WERI-Rb-1 (cell line): ENCODE results near the gene KCNA3.
A peak's percentile ranks its signal among the peaks of the same experiment; 100 is the strongest.

Experiments
- DNase-seq: peaks from one replicate; pipeline ENCODE4 v3.0.0-alpha.2; 2020
- H3K27ac ChIP-seq: fragments of 250-450 bp; sonication (Bioruptor Pico); 2 replicates; pipeline ENCODE4 v1.5.1; 2020; ENCODE audit warnings: mild to moderate bottlenecking, moderate library complexity
- H3K27me3 ChIP-seq: fragments of 250-450 bp; sonication (Bioruptor Pico); 2 replicates; pipeline ENCODE4 v1.5.1; 2021; ENCODE audit warnings: mild to moderate bottlenecking, low read depth, moderate library complexity; ENCODE audit not compliant: insufficient read depth, severe bottlenecking
- H3K36me3 ChIP-seq: fragments of 250-450 bp; sonication (Bioruptor Pico); 2 replicates; pipeline ENCODE4 v1.5.1; 2020; ENCODE audit warnings: mild to moderate bottlenecking, moderate library complexity
- H3K4me3 ChIP-seq: 2 replicates; pipeline ENCODE4 v1.5.1; 2011; ENCODE audit warnings: low read depth, mild to moderate bottlenecking, control low read depth, low read length
- H3K9me3 ChIP-seq: fragments of 250-450 bp; sonication (Bioruptor Pico); 2 replicates; pipeline ENCODE4 v1.5.1; 2021; ENCODE audit warnings: mild to moderate bottlenecking, moderate library complexity; ENCODE audit not compliant: severe bottlenecking
- TF ChIP-seq, protein P1 (sequence below): IDR thresholded peaks from 2 replicates; pipeline ENCODE4 v1.5.1; 2011; ENCODE audit warnings: low read depth, mild to moderate bottlenecking, control low read depth, inconsistent platforms, low read length

KCNA3 gene

GRCh38 chr1:110645821-110646735 lies 28.7 kb downstream of the KCNA3 start:
- Histone ChIP-seq H3K27ac (no peak overlapping the region), H3K36me3 (no peaks in the 10 kb centered on the region), H3K4me3 (peak overlapping the region; percentile 10; the same call in 1 of the 2 replicates), H3K9me3 (no peaks in the 10 kb centered on the region), H3K27me3 (no peaks in the 10 kb centered on the region)
- TF ChIP-seq, protein P1, sequence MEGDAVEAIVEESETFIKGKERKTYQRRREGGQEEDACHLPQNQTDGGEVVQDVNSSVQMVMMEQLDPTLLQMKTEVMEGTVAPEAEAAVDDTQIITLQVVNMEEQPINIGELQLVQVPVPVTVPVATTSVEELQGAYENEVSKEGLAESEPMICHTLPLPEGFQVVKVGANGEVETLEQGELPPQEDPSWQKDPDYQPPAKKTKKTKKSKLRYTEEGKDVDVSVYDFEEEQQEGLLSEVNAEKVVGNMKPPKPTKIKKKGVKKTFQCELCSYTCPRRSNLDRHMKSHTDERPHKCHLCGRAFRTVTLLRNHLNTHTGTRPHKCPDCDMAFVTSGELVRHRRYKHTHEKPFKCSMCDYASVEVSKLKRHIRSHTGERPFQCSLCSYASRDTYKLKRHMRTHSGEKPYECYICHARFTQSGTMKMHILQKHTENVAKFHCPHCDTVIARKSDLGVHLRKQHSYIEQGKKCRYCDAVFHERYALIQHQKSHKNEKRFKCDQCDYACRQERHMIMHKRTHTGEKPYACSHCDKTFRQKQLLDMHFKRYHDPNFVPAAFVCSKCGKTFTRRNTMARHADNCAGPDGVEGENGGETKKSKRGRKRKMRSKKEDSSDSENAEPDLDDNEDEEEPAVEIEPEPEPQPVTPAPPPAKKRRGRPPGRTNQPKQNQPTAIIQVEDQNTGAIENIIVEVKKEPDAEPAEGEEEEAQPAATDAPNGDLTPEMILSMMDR, result no peak
- DNase-seq, result no peak

GRCh38 chr1:110645211-110645610 lies 29.5 kb downstream of the KCNA3 start:
- TF ChIP-seq, protein P1, result no peak
- no peaks in the 10 kb centered on the region for H3K36me3 ChIP-seq
- no peak for DNase-seq
- H3K4me3 ChIP-seq, result no peak overlapping the region
- no peak overlapping the region for H3K27ac ChIP-seq
- H3K9me3 ChIP-seq, result no peaks in the 10 kb centered on the region
- no peaks in the 10 kb centered on the region for H3K27me3 ChIP-seq

GRCh38 chr1:110643879-110644472 lies 30.8 kb downstream of the KCNA3 start:
- H3K27me3 ChIP-seq, result no peaks in the 10 kb centered on the region
- TF ChIP-seq, protein P1, result no peak
- H3K4me3 ChIP-seq, result no peak overlapping the region
- H3K9me3 ChIP-seq, result no peaks in the 10 kb centered on the region
- DNase-seq, result no peak
- no peaks in the 10 kb centered on the region for H3K36me3 ChIP-seq
- H3K27ac ChIP-seq, result no peak overlapping the region

DNA sequence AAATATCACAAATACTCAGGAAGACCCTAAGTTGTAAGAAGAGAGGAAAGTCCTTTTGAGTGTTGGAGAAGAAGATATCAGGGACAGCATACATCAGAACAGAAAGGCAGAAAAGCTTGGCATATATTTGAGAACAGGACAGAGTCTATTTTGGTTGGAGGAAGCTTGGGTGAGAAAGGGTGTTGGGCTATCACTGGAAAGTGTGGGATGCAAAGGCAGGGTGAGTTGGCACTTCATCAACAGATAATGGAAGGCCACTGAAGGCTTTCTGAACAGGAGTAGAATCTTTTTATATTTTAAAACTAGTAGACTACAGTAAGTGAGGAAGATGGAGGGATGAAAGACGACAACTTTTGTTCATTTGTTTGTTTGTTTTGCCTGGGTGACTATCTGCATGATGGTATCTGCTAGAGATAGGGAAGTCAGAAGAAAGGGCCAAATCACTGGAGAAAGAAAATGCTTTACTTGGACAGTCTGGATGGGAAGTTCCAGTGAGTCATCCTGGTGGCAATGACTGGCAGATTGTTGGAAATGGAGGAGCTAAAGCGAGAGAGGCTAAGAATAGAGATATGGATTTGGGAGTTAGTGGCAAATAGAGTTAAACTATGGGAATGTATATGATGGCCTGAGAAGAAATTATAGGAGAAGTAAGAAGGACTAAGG lies 34.9 kb downstream of the KCNA3 start:
- TF ChIP-seq, protein P1, result no peak
- Histone ChIP-seq H3K27ac (no peak overlapping the region), H3K36me3 (no peaks in the 10 kb centered on the region), H3K27me3 (no peaks in the 10 kb centered on the region), H3K9me3 (no peaks in the 10 kb centered on the region), H3K4me3 (no peak overlapping the region)
- no peak for DNase-seq

GRCh38 chr1:110638556-110638955 lies 36.2 kb downstream of the KCNA3 start:
- H3K4me3 ChIP-seq, result no peak overlapping the region
- DNase-seq, result no peak
- H3K27me3 ChIP-seq, result no peaks in the 10 kb centered on the region
- H3K27ac ChIP-seq, result no peak overlapping the region
- TF ChIP-seq, protein P1, result no peak
- H3K9me3 ChIP-seq, result no peaks in the 10 kb centered on the region
- no peaks in the 10 kb centered on the region for H3K36me3 ChIP-seq
